Mesothelial cell of epicardium (in vitro differentiated cells): ENCODE measurements around the gene PIERCE2. TPM values are rescaled to one million over a fixed set of nuclear protein-coding genes. Genes with fewer than 3 reads are reported as not detected.

Experiments
- DNase-seq, 2 experiments: peaks; one replicate each; pipeline ENCODE4 v3.0.0; 2021; ENCODE audit warnings: low spot score in 2 of 2; ENCODE audit not compliant: unreplicated experiment in 2 of 2
- H3K27ac Mint-ChIP-seq: 2 replicates; pipeline ENCODE4 v1.8.0; 2021; ENCODE audit warnings: mixed read lengths
- H3K27me3 Mint-ChIP-seq: 2 replicates; pipeline ENCODE4 v1.8.0; 2021; ENCODE audit warnings: low read depth, mixed read lengths
- H3K36me3 Mint-ChIP-seq: 2 replicates; pipeline ENCODE4 v1.8.0; 2021; ENCODE audit warnings: mixed read lengths
- H3K4me1 Mint-ChIP-seq: 2 replicates; pipeline ENCODE4 v1.8.0; 2021; ENCODE audit warnings: mixed read lengths
- H3K4me3 Mint-ChIP-seq: 2 replicates; pipeline ENCODE4 v1.8.0; 2021; ENCODE audit warnings: mild to moderate bottlenecking, moderate library complexity, mixed read lengths
- H3K9me3 Mint-ChIP-seq: 2 replicates; pipeline ENCODE4 v1.8.0; 2021; ENCODE audit warnings: mixed read lengths
- CTCF ChIP-seq: fragments of 200-600 bp; sonication (generic); IDR thresholded peaks from one replicate; pipeline ENCODE4 v1.5.0; 2021; ENCODE audit warnings: antibody characterized with exemption; ENCODE audit not compliant: unreplicated experiment
- total RNA-seq: library from RNA; stranded (reverse); gene quantifications from 3 replicates; pipeline ENCODE4 v1.2.1, GENCODE V29; 2021

The PIERCE2 gene
- total RNA-seq, 1 donor from 2014 or later, result 2.2 TPM

- TF ChIP-seq CTCF, result no peak
- Mint-ChIP-seq H3K27ac (no peak overlapping the region), H3K4me3 (no peak overlapping the region)
Observed at GRCh38 chr15:55372701-55373440, 35.4 kb upstream of the PIERCE2 start.

GRCh38 chr15:55379095-55379494 is 29.2 kb upstream of the PIERCE2 start:
- no peak overlapping the region for H3K27ac Mint-ChIP-seq
- peaks cover 22% of the 10 kb centered on the region for H3K36me3 Mint-ChIP-seq
- no peak for DNase-seq
- H3K4me3 Mint-ChIP-seq, result no peak overlapping the region
- no peaks in the 10 kb centered on the region for H3K27me3 Mint-ChIP-seq
- no peak for TF ChIP-seq CTCF
- no peaks in the 10 kb centered on the region for H3K4me1 Mint-ChIP-seq
- peaks cover 6% of the 10 kb centered on the region for H3K9me3 Mint-ChIP-seq

More at GRCh38 chr15:55372701-55373440, 35.4 kb upstream of the PIERCE2 start:
- no peaks in the 10 kb centered on the region for H3K9me3 Mint-ChIP-seq
- H3K27me3 Mint-ChIP-seq, result no peaks in the 10 kb centered on the region
- H3K36me3 Mint-ChIP-seq, result peaks cover 6% of the 10 kb centered on the region
- H3K4me1 Mint-ChIP-seq, result no peaks in the 10 kb centered on the region
- no peak for DNase-seq

GRCh38 chr15:55381595-55381994 is 26.7 kb upstream of the PIERCE2 start:
- no peaks in the 10 kb centered on the region for H3K27me3 Mint-ChIP-seq
- no peak overlapping the region for H3K27ac Mint-ChIP-seq
- DNase-seq, result no peak
- H3K9me3 Mint-ChIP-seq, result peaks cover 6% of the 10 kb centered on the region
- H3K36me3 Mint-ChIP-seq, result peaks cover 21% of the 10 kb centered on the region
- H3K4me3 Mint-ChIP-seq, result no peak overlapping the region
- TF ChIP-seq CTCF, result no peak
- H3K4me1 Mint-ChIP-seq, result no peaks in the 10 kb centered on the region

- Mint-ChIP-seq H3K9me3 (peaks cover 6% of the 10 kb centered on the region), H3K36me3 (peaks cover 25% of the 10 kb centered on the region), H3K27me3 (no peaks in the 10 kb centered on the region)
Observed at GRCh38 chr15:55383687-55384086, 24.6 kb upstream of the PIERCE2 start.

GRCh38 chr15:55387027-55387426 is 21.3 kb upstream of the PIERCE2 start:
- H3K4me1 Mint-ChIP-seq, result no peaks in the 10 kb centered on the region
- DNase-seq, result no peak
- H3K27me3 Mint-ChIP-seq, result no peaks in the 10 kb centered on the region
- H3K36me3 Mint-ChIP-seq, result peaks cover 23% of the 10 kb centered on the region
- TF ChIP-seq CTCF, result no peak
- H3K27ac Mint-ChIP-seq, result no peak overlapping the region
- peaks cover 6% of the 10 kb centered on the region for H3K9me3 Mint-ChIP-seq
- H3K4me3 Mint-ChIP-seq, result no peak overlapping the region

More at GRCh38 chr15:55383687-55384086, 24.6 kb upstream of the PIERCE2 start:
- DNase-seq, result no peak
- Mint-ChIP-seq H3K27ac (no peak overlapping the region), H3K4me3 (no peak overlapping the region), H3K4me1 (no peaks in the 10 kb centered on the region)
- no peak for TF ChIP-seq CTCF
